DMS79 (cell line): ENCODE data around the gene LMO7.

Experiments
- DNase-seq: peaks from one replicate; lab custom pipeline; 2025; lab: John Stamatoyannopoulos, UW

The LMO7 gene

DNA sequence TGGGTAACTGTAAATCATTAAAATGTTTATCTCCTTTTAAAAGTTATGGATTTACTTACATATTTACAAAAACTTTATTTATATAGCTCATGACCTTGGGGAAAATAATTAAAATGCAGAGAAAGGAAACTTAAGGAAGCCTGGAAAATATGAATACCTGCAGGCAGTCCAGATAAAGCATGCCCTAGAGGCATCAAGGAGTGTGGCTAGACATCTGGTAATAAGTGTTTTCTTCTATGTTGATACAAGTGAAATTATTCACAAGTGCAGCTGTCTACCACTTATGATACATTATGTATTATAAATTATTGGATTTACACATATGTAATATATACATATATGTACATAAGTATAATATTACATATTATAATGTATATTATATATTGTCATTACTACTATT lies 207.9 kb downstream of the LMO7 start:
- no peak for DNase-seq

DNA sequence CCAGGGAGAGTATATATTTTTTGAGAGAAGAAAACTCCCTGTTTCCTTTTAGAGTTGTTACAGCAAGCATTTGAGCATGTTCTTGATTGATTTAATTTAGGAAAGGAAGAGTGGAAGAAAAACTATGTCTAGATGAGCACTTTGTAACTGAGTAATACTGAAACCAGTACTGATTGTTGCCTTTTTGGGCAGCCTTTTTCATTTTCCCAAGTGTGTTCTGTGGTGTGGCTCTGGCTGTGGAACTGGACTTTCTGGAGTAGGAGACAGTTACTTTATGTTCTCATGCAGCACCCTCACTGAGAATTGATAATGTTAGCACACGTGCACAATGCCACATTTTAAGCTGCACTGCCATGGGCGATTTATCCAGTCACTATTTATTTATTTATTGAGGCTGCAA lies 211.5 kb downstream of the LMO7 start:
- DNase-seq: no peak

DNA sequence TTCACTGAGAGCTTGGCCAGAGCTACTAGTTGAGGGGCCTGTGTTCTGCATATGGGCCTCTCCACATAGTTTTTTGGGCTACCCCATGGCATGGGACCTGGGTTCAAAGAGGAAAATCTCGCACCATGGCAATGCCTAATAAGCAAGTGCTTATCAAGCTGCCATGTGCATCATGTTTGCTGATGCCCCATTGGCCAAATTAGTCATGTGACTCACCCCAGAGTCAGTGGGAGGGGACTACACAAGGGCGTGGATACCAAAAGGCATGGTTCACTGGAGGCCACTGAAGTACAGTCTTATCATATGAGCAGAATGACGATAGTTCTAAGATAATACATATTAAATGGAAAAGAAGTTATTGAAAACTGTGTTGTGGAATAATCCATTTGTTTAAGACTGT lies 214.8 kb downstream of the LMO7 start:
- no peak for DNase-seq

DNA sequence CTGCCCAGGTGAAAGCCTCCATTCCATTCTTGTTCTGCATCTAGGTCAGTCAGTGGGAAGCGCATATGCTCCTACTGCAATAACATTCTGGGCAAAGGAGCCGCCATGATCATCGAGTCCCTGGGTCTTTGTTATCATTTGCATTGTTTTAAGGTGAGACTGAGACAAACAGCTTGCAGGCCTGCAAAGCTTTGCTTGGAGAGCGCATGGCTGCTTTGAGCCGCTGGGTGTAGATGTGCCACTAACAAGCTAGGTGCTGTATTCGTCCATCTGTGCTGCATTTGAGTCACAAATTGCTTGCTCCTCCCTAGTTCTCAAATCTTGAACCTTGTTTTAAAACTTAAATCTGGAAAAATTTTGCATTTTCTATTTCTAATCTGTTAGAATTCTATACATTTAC lies 219.1 kb downstream of the LMO7 start:
- DNase-seq: no peak

DNA sequence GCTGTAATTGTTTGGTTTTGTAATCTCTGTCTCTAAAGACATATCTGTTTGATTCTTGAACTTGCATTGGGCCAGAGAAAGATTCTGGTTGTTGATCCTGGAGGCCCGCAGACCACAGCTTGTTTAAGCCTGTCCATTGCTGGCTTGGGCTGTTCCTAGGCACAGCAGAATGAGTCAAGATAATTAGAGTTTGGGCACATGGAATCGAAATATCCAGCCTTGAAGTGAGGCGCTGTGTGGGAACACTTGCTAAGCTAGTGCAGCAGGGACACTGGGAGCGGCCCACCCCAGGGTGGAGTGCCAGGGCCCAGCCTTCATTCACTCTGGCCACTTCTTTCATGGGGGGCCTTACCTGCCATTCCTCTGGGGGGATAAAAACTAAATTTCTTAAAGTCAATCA lies 219.7 kb downstream of the LMO7 start:
- DNase-seq: no peak

DNA sequence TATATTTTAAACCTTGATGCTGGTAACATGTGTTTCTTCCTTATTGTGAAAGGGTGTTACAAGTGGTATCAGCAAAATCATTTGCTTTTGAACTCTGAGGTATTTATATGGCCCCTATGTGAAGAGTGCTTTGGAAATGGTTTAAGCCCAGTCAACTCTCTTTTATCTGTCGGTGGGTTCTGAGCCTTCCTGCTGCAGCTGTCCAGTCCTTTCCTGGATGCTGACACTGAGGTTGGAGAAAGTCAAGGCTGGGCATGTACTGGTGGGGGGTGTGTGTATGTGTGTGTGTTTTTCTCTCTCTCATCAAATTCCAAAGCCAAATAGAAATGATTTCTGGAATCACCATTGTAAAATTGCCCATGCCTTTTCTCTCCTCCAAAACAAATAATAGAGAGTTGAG lies 221.2 kb downstream of the LMO7 start:
- DNase-seq: no peak

DNA sequence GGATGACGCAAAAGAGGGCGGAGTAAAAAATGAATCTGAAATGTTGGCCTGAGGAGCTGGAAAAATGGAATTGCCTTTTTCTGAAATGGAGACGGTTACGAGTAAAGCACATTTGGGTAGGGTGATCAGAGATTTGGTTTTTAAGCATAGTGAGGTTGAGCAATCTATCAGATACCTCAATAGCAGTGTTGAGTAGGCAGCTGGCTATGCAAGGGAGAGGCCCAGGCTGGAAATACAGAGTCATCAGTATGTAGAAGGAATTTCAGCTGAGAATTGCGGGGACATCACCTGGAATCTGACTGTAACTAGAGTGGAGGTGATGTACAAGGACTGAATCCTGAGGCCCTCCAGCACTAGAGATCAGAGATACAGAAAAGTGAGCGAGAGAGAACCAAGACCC lies 224.8 kb downstream of the LMO7 start:
- DNase-seq: no peak

DNA sequence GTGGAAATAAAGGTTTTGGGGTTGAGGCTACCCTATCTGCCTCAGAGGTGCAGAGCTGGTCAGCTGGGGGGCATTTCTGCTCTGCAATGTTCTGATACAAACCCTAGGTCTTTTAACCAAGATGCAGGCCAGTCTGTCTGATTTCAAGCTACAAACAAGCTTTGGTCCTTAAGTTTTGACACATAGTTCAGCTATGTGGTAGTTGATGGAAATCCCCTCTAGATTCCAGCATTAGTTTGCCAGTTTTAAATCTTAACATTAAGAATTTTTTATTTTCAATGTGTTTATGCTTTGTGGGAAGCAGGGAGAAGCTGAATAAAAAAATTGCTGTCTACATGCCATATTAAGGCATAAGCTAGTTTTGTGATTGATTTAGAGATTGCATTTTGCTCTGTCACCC lies 225.7 kb downstream of the LMO7 start:
- DNase-seq: no peak

DNA sequence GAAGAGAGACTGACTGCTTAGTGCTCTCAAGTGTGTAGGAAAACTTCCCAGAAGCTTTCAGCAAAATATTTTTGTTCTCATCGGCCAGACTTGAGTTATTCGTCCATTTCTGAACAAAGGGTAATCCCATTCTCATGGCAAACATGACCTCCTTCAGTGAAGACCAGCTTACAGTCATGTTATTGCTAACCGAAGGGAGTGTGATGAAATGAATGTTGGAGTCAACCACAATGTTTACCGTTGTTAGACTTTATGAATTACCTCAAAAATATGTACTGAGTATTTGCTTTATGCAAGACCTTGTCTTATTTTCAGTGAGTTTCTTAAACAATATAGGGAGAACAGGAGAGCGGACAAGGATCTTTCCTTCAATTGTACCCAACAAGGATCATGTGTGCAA lies 228.6 kb downstream of the LMO7 start:
- no peak for DNase-seq

DNA sequence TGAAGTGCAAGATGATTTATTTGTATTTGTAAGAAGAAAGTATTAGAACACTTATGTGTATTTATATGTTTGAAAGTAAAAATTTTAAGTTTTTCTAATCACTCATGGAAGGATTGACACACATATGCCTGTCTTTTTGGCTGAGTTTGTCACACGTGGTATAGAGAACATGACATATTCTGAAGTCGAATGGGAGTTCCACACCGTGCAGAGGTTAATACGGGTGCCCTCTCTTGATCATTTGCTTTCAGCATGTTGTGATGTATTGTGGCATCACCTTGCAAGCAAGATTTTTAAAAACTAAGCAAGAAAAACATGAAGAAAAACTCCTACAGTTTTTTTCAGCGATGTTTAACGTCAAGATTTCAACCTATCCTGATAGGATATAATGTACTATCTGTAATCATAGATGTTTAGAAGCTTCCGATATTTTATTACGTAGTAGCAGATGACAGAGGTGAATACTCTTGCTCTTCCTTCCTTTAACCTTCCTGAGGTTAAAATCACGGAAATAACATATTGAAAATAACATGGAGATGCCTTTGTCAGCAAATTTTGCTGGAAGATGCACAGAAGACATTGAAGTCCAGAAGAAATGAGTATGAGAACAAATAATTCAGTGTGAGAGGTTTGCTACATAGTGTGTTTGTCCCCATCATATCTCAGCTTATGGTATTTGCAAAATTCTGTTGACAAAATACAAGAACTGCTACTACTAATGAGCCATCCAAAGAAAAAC lies 231.4 kb downstream of the LMO7 start:
- no peak for DNase-seq

DNA sequence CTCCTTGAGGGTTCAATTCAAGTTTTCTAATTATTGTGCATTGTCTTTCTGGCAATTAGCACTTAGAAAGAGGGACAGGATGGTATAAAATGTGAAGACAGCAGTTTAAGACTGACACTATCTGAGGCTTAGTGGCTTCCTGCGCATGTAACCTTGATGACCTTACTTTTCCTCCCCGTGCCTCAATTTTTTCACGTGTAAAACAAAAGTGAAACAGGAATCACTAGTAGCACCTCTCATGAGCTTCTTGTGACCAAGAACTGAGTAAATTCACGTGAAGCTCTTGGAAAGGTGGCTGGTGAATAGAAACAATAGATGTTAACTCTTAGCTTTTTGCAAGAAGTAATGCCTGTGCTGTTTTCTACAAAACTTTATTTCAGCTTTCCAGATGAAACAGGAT lies 233.9 kb downstream of the LMO7 start:
- no peak for DNase-seq

DNA sequence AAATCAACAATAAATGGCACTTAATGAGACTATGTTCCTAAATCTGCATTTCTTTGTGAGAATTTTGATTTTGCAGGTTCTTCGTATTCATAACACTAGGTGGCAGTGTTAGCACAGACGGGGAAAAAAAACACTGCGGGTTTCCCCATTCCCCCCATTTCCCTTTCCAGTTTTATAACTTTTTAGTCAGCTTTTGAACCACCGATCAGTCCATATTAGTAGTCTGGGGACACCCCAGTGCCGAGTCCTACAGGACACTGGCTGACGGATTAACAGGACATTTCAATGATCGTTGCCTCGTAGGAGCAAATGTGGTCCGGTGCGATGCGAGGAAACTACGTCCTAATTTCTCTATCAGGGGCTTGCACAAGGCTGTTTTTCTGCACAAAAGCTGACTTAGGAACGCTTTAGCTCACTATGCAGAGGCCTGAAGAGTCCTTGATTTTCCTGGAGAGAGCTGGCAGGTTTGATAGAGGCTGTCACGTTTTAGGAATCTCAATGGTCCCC lies 234.3 kb downstream of the LMO7 start:
- no peak for DNase-seq

DNA sequence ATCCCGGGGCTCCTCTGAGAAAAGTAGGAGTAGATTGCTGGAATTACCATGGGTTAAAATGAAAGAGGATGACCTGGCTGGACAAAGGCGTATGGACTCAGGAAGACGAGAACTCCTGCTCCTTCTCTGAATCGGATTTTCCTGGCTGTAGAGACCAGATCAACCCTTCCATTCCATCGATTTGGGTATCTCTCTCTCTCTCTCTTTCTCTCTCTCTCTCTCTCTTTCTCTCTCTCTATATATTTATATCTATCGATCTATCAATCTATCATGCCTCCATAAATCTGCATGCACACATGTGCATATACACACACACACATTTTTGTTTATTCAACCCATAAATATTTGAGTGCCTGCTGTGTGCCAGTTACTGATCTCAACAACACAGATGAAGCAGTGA lies 234.9 kb downstream of the LMO7 start:
- DNase-seq: no peak

DNA sequence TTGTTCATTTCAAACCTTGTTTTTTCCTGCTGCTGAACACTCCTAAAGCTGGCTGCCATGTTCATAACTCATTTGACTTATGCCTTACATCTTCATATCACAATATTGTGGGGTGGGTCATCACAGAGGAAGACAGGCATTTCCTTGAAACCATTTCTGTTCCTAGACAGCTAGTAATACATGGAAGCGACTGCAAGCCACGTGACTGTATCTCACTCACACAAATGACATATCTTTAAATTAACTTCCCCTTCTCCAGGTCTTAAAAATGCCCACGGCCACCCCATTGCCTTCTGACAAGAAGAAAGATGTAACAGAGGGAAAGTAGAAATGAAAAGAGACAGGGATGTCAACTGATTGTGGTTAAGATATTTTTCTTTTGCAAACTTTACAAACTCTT lies 236.8 kb downstream of the LMO7 start:
- no peak for DNase-seq

DNA sequence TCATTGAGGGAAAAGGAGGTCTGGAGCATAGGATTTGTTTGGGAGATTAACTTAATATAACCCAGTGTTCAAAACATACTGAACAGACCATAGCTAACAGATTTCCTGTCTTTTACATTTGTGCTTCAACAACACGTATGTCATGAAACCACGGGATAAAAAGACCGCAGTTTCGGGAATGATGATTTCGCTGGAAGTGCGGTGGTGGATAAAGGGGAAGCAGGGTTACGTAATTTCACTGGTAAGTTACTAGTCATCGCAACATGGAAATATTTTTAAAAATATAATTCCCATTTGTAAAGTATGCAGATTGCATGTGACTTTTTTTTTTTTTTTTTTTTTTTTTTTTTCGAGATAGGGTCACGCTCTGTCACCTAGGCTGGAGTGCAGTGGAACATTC lies 237.4 kb downstream of the LMO7 start:
- DNase-seq: no peak

DNA sequence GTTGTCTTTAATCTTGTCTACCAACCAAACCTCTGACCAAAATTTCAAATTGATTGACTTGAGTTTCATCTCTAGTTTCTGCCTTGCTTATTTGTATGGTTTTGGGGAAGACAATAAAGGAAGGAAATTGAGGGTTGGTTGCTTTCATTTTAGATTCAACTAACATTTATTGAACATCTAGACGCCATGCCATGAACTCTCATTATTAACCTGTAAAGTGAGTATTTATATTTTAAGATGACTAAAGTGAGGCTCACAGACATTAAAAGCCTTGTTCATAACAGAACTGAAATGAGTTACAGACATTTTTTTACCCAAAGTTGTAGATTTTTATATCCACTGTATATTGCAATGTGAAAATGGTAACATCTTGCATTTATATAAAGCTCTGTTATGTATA lies 239.3 kb downstream of the LMO7 start:
- DNase-seq: no peak

DNA sequence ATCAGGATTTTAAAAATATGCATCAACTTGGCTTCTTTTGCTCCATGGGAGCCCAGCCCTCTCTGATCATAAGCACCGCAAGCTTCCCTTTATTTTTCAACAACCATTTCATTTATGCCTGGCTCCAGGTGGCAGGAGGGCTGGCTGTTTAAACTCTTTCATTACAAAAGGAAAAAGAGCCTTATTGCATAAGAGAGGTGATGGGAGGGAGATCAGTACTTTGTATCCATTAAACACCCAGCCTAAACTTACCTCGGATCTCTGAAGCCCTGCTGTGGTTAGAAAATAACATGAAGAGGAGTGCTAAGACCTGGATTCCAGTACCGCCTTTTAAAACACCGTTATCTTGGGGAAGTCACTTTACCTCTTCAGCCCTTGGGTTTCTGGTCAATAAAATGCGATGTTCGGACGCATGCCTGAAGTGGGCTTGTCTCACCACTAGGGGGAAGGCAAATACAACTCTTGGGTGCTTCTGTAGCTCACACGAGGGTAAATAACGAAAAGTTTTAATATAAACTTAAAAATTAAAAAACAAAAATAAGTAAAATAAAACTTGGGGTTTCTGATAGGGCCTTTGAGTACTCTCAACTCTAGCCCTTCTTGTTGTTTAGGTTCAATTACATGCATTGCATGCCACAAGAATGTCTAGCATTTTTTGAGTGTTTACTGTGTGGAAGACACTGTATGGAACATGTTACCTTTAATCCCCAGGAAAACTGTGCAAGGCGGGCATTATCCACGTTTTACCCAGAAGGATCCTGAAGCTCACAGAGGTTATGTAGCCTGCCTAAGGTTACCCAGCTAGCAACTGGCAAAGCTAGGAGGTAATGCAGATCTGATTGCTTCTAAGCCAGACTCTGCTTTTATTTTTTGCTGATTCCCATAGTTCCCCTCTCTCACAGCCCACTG lies 240.3 kb downstream of the LMO7 start:
- no peak for DNase-seq

DNA sequence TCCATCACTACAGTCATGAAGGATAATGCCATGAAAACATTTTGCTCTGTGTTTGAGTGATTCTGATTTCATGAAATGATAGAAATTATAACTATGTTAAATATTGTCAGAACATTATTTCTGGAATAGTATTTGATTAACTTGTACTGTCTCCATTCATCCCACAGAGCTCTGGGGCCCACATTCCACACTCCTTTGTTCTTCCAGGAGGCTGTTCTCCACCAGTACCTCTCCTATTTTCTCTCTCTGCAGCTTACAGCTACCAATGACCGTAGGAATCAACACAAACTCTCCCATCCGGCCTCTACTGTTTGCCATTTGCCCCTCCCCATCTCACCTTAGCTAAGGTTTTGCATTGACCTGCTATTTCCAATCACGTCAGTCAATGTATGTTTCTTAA lies 240.9 kb downstream of the LMO7 start:
- DNase-seq: no peak

DNA sequence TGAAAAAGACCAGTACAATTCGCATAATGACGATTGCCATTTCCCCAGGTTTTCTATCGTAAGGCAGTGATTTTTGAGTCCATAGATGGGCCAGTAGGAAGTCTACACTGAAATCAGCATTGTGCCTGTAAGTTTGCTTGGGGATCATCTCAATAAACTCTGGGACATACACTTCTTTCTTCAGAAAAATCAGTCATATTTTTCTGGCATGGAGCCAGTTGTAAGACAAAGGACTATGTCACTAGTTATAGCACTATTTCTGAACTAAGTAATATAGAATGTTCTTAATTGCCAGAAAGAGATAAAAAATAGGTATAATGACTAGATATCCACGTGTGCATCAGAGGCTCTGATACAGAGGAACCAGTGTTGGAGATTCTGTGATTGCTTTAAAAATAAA lies 243.5 kb downstream of the LMO7 start:
- DNase-seq: no peak

DNA sequence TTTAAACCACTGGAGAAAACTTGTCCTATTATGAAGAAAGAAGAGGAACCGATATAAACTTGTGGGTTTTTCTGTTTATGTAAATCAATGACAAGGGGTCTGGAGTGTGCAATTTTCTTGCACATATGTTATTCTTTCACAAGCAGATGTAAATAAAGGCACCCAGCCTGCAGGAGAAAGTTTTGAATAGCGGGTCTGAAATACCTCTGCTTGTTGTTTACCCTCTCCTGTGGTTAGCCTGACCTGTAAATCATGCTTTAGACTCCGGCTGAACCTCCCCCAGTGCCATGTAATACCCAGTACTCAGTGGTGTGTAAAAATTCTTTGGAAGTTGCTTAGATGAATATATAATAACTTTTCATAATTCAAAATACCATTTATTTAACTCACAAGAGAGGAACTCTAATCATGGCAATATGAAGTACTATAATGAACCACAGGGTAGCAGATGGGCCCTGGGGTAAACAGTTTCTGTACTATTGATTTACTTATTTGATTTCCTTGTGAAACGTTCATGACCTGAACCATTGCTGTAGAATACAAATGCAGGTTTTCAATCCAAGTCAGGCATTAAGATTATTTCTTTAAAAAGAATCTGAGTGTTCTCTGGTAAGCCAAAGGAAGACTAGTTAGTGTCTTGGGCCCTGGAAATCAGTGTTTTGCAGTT lies 245.1 kb downstream of the LMO7 start:
- DNase-seq: no peak

DNA sequence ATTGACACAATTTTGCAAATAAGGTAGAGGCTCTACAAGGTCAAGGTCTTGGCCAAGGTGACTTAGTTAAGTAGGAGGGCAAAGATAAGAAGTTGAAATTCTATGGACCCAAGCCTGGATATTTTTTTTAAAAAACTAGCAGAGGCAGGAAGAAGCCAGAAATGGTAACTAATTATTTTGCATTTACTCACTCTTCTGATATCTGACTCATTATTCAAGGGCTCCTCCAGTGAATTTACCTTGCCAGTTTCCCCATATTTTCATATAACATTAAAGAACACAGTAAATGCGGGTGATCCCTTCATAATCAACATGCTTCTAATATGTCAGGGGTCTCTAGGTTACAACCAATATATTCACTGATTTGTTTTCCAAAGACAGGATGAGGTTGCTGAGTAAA lies 246.1 kb downstream of the LMO7 start:
- no peak for DNase-seq

DNA sequence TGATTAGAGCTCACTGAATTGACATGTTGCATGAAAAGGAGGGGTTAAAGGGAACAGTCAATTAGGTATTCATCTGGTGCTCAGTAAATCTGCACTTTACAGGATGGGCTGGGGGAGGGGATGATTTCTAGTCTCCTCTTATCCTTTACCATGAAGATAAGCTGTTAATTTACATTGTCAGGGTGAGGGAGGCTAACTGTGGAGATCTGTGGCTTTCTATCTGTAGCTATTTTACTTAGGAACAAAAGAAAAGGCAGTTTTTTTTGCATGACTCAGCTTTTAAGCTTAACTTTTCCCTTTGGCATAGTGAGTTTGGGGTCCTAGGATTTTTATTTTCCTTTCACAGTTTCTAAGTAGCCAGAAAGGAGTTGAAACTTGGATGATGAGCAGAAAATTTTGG lies 253.3 kb downstream of the LMO7 start:
- no peak for DNase-seq

DNA sequence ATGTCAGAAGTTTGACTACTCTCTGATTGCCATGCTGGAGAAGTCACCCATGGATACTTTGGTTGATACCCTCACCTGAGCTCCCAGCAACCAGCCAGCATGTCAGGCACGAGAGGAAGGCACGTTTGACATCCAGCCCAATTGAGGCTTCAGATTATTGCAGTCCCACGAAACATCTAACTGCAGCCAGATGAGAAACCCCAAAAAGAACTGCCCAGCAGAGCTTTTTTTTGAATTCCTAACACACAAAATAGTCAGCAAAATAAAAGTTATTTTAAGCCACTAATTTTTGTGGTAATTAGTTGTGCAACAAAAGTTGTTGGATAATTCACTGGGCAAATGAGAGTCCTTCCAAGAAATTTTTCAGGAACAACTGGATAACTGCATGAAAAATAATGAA lies 259.0 kb downstream of the LMO7 start:
- DNase-seq: no peak
